A673 (cell line): Measurements from ENCODE around the gene MCF2L2. TPM values are rescaled to one million over a fixed set of nuclear protein-coding genes. Genes with fewer than 3 reads are reported as not detected.

Experiments used
- BruUV-seq: library from RNA; stranded (reverse); fragments of 400-500 nt; replicated peaks from 2 replicates; lab custom pipeline; 2021; lab: Mats Ljungman, UMichigan
- CTCF ChIA-PET: fragments of 300-600 bp; sonication (Branson Sonifier 250); formaldehyde crosslinking; loops from one replicate; lab custom pipeline; 2022; ENCODE audit warnings: antibody characterized with exemption; lab: Charles Lee
- POLR2A ChIA-PET: fragments of 300-600 bp; sonication (Branson Sonifier 250); formaldehyde crosslinking; loops from one replicate; lab custom pipeline; 2022; ENCODE audit warnings: antibody characterized with exemption; ENCODE audit not compliant: low non-redundant PET; lab: Charles Lee
- DNase-seq: peaks from one replicate; pipeline ENCODE4 v3.0.0-alpha.2; 2015; ENCODE audit warnings: low spot score
- H3K27ac ChIP-seq: fragments of 200-600 bp; sonication (generic); 2 replicates; pipeline ENCODE4 v1.5.1; 2016; ENCODE audit warnings: mixed run types, low read depth, mild to moderate bottlenecking, mixed read lengths, antibody characterized with exemption, low read length; ENCODE audit not compliant: poor library complexity, severe bottlenecking
- H3K27me3 ChIP-seq: fragments of 200-600 bp; sonication (generic); replicated peaks from 2 replicates; pipeline ENCODE4 v1.6.1; 2017; ENCODE audit warnings: mixed run types, low read depth, mild to moderate bottlenecking, mixed read lengths, antibody characterized with exemption, low read length; ENCODE audit not compliant: insufficient read depth, poor library complexity
- H3K36me3 ChIP-seq: fragments of 200-600 bp; sonication (generic); 2 replicates; pipeline ENCODE4 v1.6.1; 2016; ENCODE audit warnings: mixed run types, mild to moderate bottlenecking, mixed read lengths, antibody characterized with exemption, low read length; ENCODE audit not compliant: insufficient read depth, poor library complexity, severe bottlenecking
- H3K4me1 ChIP-seq: fragments of 200-600 bp; sonication (generic); 2 replicates; pipeline ENCODE4 v1.6.1; 2017; ENCODE audit warnings: mixed run types, mild to moderate bottlenecking, mixed read lengths, antibody characterized with exemption, low read length; ENCODE audit not compliant: insufficient read depth, poor library complexity, severe bottlenecking
- H3K4me3 ChIP-seq: fragments of 200-600 bp; sonication (generic); 2 replicates; pipeline ENCODE4 v1.5.1; 2016; ENCODE audit warnings: low read depth, mixed run types, mild to moderate bottlenecking, mixed read lengths, low read length; ENCODE audit not compliant: poor library complexity, severe bottlenecking
- H3K9me3 ChIP-seq: fragments of 200-600 bp; sonication (generic); 2 replicates; pipeline ENCODE4 v1.6.1; 2016; ENCODE audit warnings: mixed run types, low read depth, mild to moderate bottlenecking, mixed read lengths, antibody characterized with exemption, low read length; ENCODE audit not compliant: poor library complexity, severe bottlenecking
- EZH2 ChIP-seq: fragments of 200-600 bp; sonication (generic); IDR thresholded peaks from 2 replicates; pipeline ENCODE4 v1.6.1; 2017; ENCODE audit warnings: borderline replicate concordance, low read depth, mild to moderate bottlenecking, mixed read lengths, antibody characterized with exemption, low read length; ENCODE audit not compliant: poor library complexity, severe bottlenecking
- intact Hi-C: fragments of 100-400 bp; cut with micrococcal nuclease; formaldehyde crosslinking; loops from one replicate; pipeline ENCODE4 v1.10.0; 2022; ENCODE audit not compliant: unreplicated experiment
- total RNA-seq: library from RNA; stranded (reverse); gene quantifications from 2 replicates; pipeline ENCODE4 v1.2.3, GENCODE V29; 2021
- TF ChIP-seq, protein P1 (sequence below): fragments of 300-800, 200-600 bp; sonication (generic); conservative IDR thresholded peaks from 2 replicates; pipeline ENCODE4 v1.5.1; 2017; ENCODE audit warnings: low read depth, mild to moderate bottlenecking, antibody characterized with exemption, low read length, moderate library complexity, mixed read lengths

The MCF2L2 gene
- total RNA-seq, 1 experiment from 2014 or later: not detected

DNA sequence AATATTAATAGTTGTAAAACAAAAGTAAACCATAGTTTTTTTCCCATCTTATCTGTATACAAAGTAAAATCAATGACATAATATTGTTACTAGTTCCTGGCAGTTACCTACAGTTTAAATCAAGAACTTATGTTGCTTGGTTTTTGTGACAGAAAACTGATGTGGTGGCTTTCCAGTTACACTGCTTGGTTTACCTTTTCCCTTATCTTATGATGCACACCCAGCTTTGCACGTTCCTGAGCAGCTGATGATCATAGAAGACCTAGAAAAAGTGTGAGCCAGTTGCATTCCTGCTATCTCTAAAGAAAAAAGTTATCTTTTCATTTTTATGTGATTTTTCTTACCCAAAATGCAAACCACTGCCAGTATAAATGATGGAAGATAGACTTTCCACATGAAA, 229.5 kb downstream of the MCF2L2 start:
- Histone ChIP-seq H3K27me3 (no peaks in the 10 kb centered on the region), H3K27ac (no peak overlapping the region), H3K9me3 (peaks cover 4% of the 10 kb centered on the region), H3K4me1 (no peaks in the 10 kb centered on the region), H3K36me3 (no peaks in the 10 kb centered on the region), H3K4me3 (no peak overlapping the region)
- no TSS peak for BruUV-seq
- CTCF ChIA-PET: no interaction called here
- no peak for TF ChIP-seq EZH2
- TF ChIP-seq, protein P1, sequence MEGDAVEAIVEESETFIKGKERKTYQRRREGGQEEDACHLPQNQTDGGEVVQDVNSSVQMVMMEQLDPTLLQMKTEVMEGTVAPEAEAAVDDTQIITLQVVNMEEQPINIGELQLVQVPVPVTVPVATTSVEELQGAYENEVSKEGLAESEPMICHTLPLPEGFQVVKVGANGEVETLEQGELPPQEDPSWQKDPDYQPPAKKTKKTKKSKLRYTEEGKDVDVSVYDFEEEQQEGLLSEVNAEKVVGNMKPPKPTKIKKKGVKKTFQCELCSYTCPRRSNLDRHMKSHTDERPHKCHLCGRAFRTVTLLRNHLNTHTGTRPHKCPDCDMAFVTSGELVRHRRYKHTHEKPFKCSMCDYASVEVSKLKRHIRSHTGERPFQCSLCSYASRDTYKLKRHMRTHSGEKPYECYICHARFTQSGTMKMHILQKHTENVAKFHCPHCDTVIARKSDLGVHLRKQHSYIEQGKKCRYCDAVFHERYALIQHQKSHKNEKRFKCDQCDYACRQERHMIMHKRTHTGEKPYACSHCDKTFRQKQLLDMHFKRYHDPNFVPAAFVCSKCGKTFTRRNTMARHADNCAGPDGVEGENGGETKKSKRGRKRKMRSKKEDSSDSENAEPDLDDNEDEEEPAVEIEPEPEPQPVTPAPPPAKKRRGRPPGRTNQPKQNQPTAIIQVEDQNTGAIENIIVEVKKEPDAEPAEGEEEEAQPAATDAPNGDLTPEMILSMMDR: no peak
- POLR2A ChIA-PET: no interaction called here
- no peak for DNase-seq
- intact Hi-C loops: no loop called here

DNA sequence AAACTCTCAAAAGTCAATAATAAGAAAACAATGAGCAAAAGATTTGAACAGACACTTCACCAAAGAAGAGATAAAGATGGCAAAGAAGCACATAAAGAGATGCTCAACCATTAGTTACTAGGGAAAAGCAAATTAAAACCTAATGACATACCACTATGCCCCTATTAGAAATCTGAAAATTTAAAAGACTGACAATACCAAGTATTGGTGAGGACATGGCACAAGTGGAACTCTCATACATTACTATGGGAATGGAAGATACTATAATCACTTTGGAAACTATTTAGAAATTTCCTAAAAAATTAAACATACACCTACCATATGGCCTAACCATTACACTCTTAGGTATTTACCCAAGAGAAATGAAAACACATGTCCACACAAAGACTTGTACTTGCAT, 230.7 kb downstream of the MCF2L2 start:
- no peak for DNase-seq
- TF ChIP-seq EZH2: no peak
- TF ChIP-seq, protein P1: no peak
- H3K4me1 ChIP-seq: no peaks in the 10 kb centered on the region
- BruUV-seq: no TSS peak
- ChIA-PET POLR2A (no interaction called here), CTCF (no interaction called here)
- H3K4me3 ChIP-seq: no peak overlapping the region
- H3K9me3 ChIP-seq: no peaks in the 10 kb centered on the region
- H3K27me3 ChIP-seq: no peaks in the 10 kb centered on the region
- no peaks in the 10 kb centered on the region for H3K36me3 ChIP-seq
- intact Hi-C loops: no loop called here
- no peak overlapping the region for H3K27ac ChIP-seq

DNA sequence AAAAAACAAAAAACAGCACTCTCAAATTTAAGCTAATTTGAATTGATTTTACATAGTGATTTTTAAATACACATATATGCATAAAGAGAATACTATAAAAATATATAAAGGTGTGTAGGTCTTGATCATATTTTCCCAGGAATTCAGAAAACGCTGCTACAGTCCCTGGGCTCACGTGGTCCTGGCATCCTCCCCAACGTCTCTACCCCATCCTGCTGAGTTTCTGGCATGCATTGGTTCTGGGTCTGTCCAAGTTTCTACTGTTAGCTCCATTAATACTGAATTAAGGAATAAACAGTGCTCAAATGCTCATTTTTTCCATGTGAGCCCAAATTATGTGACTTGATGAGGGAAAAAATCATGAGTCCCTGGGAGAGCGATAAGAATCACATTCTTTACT, 233.2 kb downstream of the MCF2L2 start:
- CTCF ChIA-PET: interaction anchor here (0.6 kb wide), 1 partner anchor 187 kb away, joined by 3 read pairs; no protein-coding TSS in a partner anchor
- H3K4me1 ChIP-seq: no peaks in the 10 kb centered on the region
- no peaks in the 10 kb centered on the region for H3K36me3 ChIP-seq
- TF ChIP-seq, protein P1: no peak
- TF ChIP-seq EZH2: no peak
- no peaks in the 10 kb centered on the region for H3K27me3 ChIP-seq
- intact Hi-C loops: no loop called here
- H3K9me3 ChIP-seq: no peaks in the 10 kb centered on the region
- POLR2A ChIA-PET: no interaction called here
- no peak for DNase-seq
- no peak overlapping the region for H3K4me3 ChIP-seq
- no TSS peak for BruUV-seq
- H3K27ac ChIP-seq: no peak overlapping the region
